ENCODE data around the gene PLXDC2.
"Not testable (repeated sequence)": the region's sequence is repeated elsewhere in the genome, so short reads cannot be mapped to it uniquely, and the experiment has no call there.

PLXDC2 gene

GRCh38 chr10:19987931-19988330 is 171.7 kb downstream of the PLXDC2 start:
- DNase-seq, result no peak

- DNase-seq, result no peak
These were observed 177.6 kb downstream of the PLXDC2 start for GRCh38 chr10:19993714-19994315.

GRCh38 chr10:19998482-19998881 is 182.2 kb downstream of the PLXDC2 start:
- no peak for DNase-seq

- DNase-seq, result no peak
These were observed 183.2 kb downstream of the PLXDC2 start for GRCh38 chr10:19999431-19999830.

- DNase-seq, result not testable (repeated sequence)
These were observed 185.8 kb downstream of the PLXDC2 start for GRCh38 chr10:20002026-20002425.

GRCh38 chr10:20002657-20003056 is 186.4 kb downstream of the PLXDC2 start:
- no peak for DNase-seq

- no peak for DNase-seq
These were observed 187.9 kb downstream of the PLXDC2 start for GRCh38 chr10:20004087-20004523.

- DNase-seq, result no peak
These were observed 189.4 kb downstream of the PLXDC2 start for GRCh38 chr10:20005638-20006037.

- no peak for DNase-seq
These were observed 190.1 kb downstream of the PLXDC2 start for GRCh38 chr10:20006169-20006870.

- DNase-seq, result no peak
These were observed 191.2 kb downstream of the PLXDC2 start for GRCh38 chr10:20007426-20007825.

GRCh38 chr10:20013991-20014750 is 197.9 kb downstream of the PLXDC2 start:
- DNase-seq, result no peak

GRCh38 chr10:20017961-20018360 is 201.7 kb downstream of the PLXDC2 start:
- DNase-seq, result no peak

- DNase-seq, result no peak
These were observed 204.4 kb downstream of the PLXDC2 start for GRCh38 chr10:20020677-20021076.

- no peak for DNase-seq
These were observed 213.3 kb downstream of the PLXDC2 start for GRCh38 chr10:20029523-20029922.

- no peak for DNase-seq
These were observed 217.2 kb downstream of the PLXDC2 start for GRCh38 chr10:20033476-20033875.

- DNase-seq, result no peak
These were observed 218.5 kb downstream of the PLXDC2 start for GRCh38 chr10:20034732-20035131.

GRCh38 chr10:20040012-20040411 is 223.8 kb downstream of the PLXDC2 start:
- DNase-seq, result no peak

GRCh38 chr10:20041931-20042330 is 225.7 kb downstream of the PLXDC2 start:
- DNase-seq, result no peak

GRCh38 chr10:20045100-20045499 is 228.9 kb downstream of the PLXDC2 start:
- DNase-seq, result not testable (repeated sequence)

GRCh38 chr10:20048161-20048560 is 231.9 kb downstream of the PLXDC2 start:
- no peak for DNase-seq

GRCh38 chr10:20058135-20058534 is 241.9 kb downstream of the PLXDC2 start:
- no peak for DNase-seq

GRCh38 chr10:20059084-20059835 is 243.0 kb downstream of the PLXDC2 start:
- DNase-seq, result no peak

- DNase-seq, result no peak
These were observed 249.6 kb downstream of the PLXDC2 start for GRCh38 chr10:20065814-20066213.

Data from stimulated activated naive CD4-positive, alpha-beta T cell (primary cell).